GM18505 (cell line): ENCODE results near the gene MTHFD1L.

Experiments
- ATAC-seq: cut with Tn5 transposase; IDR thresholded peaks from one replicate; pipeline ENCODE4 v1.9.1; 2021; ENCODE audit not compliant: unreplicated experiment
- POLR2A ChIP-seq: IDR thresholded peaks from 4 replicates; pipeline ENCODE4 v1.6.1; 2011; ENCODE audit warnings: borderline replicate concordance; ENCODE audit not compliant: insufficient read depth, insufficient read length; ENCODE audit errors: extremely low read depth

The MTHFD1L gene

DNA sequence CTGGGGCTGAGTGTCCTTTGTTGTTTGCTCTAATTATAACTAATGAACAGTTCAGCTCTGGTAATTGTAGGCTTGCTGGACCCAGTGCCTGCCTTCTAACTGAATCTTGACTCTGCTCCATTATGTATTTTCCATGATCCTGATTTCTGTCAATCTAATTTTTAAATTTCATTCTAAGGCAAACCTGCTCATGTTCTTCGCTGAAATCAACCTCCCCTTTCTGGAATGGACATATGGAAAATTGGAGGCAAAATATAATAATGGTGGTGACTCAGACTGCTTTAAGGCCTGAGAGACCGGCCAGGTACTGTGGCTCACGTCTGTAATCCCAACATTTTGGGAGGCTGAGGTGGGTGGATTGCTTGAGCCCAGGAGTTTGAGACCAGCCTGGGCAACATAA, 191.6 kb downstream of the MTHFD1L start:
- no peak for TF ChIP-seq POLR2A
- ATAC-seq = no peak

DNA sequence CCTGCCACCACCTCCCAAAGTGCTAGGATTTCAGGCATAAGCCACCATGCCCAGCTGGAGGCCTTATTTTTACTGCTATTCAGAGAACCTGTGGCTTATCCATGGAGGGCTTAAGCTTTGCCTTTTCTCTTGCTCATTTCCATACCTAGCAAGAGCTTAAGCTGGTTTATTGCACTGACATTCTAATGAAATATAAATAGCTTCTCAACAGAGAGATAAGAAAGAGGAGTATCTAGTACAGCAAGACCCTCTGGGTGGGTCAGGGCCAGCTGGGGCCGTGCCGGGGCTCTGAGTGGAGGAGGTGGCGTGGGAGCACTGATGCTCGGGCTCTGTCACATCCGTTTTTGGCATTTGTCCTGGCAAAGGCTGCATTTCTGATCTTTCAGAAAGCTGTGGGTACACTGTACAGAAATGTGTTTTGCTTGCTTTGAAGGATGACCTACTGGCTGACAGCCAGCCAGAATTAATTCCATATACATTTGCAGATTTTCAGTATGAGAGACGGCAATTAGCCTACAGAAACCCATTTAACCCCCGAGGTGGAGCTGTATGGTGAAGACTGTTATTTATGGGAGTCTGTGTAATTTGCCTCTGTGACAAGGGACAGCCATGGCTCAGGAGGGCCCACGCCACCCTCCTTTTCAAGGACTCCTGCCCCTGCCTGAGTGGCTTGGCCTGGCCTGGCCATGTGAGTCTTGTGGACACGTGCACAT, 192.7 kb downstream of the MTHFD1L start:
- no peak for TF ChIP-seq POLR2A
- no peak for ATAC-seq

DNA sequence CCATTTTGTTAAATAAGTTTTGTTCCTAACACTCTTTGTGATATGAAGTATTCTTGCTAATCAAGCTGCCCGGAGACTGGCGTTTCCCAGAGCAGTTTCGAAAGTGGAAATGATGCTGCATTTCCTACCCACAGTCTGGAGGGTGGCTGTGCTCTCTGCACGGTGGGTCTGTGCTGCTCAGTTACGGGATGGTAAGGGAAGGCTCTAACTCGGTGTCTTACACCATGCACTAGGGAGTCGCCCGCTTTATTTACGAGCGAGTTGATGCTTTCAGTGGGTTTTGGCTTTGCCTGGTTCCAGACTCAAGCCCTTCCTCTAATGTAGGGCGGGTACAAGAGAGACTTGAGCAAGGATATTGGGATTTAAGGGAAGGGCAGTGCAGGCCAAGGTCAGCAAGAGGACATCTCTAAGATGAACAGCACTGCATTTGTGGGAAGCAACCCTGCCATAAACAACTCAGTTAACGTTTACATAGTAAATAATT, 194.2 kb downstream of the MTHFD1L start:
- TF ChIP-seq POLR2A = no peak
- ATAC-seq = no peak

DNA sequence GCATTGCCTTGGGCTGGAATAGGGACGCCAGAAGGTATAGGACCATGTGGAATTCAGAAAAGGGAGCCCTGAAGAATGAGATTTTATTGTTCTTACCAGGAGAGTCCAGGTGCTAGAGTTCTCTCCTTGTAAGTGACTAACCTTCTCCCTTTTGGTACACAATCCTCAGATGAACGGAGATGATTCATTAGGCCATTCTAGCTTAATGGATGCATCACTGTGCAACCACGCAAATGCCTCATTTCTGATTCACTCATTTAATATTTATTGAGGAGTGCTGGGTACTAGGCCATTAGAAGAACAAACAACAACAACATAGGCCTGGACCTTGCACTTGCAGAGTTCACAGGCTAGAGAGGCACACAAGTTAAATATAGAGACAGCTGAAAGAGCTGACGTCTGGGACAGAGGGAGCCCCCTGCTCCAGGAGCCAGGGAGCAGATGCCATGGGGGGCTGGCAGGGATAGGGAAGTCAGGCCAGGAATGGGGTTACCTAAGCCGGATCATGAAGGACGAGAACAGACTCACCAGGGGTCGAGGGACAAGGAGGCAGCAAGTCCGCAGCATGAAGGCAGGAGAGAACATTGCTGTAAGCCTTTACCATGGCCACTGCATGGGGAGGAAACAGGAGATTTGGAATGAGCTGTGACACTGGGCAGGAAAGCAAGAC, 194.7 kb downstream of the MTHFD1L start:
- ATAC-seq = no peak
- no peak for TF ChIP-seq POLR2A

DNA sequence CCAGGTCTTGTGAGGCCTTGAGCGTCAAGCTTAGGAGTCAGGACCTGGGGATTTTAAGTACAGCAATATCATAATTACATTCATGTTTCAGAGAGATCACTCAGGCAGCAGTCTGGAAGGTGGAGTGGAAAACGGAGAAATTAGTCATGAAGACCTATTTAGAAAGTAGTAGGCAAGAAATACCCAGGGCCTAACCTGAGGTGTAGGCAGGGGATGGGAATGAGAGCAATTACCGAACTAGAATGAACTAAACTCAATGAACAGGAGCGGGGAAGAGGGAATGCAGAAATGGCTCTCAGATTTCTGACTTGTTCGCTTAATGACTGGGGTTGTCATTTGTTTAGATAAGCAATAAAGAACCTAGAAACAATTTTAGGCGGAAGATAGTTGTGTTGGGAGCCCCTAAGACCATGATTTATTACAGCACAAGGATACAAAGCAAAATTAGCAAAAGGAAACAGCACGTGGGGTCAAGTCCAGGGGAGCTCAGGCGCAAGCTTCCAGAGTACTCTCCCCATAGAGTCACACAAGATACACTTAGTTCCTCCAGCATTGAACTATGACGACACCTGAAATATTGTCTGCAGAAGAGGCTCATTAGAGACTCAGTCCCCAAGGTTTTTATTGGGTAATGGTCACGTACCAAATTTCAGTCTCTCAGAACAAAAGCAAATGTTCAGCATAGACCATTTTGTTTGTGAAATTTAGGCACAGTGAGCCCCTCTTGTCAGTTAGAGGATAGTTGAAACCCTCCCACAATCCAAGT, 195.4 kb downstream of the MTHFD1L start:
- TF ChIP-seq POLR2A = no peak
- no peak for ATAC-seq

DNA sequence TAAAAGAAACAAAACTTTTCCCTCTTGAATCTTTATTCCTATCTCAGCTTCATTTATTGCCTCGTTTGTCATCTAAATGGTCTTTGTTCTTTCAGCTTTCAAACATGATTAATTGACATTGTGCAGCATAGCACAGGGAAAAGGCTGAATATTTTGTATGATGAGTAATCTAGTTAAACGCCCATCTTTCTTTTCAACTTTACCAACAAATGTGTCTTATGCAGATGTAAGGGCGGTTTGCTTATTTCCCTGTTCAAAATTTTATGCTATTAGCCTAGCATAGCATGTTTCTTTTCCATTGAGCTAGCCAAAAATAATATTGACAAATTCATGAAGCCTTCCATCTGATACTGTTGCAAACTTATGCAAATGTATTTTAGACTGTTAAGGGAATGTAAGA, 197.8 kb downstream of the MTHFD1L start:
- no peak for TF ChIP-seq POLR2A
- no peak for ATAC-seq

DNA sequence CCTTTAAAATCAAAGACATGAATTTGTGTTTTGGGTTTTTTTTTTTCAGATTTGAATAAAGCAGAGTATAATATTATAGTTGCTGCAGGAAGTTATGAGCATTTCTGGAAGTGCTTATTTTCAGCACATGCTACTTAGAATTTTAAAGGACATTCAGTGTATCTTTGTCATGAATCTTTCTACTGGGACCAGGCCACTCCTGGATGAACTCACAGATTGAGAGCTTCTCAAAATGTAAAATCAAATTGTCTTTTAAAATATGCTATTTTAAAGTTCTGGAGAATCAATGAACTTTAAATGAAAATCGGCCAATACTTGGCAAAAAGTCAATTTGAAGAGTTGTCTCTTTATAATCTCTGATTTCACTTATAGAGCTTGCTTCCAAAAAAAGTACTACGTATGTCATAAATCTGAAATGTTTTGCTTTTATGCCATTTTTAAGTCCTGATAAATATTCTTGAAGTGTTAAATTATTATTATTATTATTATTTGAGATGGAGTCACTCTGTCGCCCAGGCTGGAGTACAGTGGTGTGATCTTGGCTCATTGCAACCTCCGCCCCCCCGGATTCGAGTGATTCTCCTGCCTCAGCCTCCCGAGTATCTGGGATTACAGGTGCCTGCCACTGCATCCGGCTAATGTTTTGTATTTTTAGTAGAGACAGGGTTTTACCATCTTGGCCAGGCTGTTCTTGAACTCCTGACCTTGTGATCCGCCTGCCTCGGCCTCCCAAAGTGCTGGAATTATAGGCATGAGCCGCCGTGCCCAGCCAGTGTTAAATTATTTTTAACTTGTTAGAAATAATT, 198.5 kb downstream of the MTHFD1L start:
- no peak for TF ChIP-seq POLR2A
- no peak for ATAC-seq

DNA sequence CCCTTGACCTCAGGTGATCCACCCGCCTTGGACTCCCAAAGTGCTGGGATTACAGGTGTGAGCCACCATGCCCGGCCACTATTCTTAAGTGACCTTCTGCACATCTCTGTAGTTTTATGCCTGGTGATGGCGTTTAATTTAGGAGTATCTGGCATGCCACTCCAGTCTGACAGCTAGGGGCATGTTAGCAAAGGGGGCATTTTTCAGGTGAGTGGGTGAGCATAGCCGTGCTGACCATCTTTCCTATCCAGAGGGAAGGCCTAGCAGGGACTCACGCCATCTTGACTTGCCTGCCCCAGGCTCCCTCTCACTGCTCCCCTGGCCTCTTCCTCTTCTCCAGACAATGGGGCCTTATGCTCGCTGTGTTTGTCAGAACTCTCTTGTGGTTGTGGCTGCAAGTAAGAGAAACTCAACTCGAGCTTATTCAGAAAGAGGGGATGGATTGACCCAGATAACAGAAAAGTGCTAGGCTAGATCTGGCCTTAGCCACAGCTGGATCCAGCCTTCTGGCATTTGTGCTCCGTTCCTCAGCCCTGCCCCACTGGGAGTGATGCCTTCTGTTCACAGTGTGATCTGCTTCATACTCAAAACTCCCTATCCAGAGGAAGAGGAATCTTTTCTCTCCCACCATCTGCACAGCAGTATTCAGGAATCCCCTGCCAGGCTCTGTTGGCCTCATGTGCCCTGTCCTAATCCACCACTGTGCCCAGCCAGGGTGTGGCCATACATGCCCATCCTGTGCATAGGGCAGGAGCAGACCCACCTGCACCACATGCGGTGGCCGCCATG, 199.7 kb downstream of the MTHFD1L start:
- no peak for ATAC-seq
- no peak for TF ChIP-seq POLR2A

DNA sequence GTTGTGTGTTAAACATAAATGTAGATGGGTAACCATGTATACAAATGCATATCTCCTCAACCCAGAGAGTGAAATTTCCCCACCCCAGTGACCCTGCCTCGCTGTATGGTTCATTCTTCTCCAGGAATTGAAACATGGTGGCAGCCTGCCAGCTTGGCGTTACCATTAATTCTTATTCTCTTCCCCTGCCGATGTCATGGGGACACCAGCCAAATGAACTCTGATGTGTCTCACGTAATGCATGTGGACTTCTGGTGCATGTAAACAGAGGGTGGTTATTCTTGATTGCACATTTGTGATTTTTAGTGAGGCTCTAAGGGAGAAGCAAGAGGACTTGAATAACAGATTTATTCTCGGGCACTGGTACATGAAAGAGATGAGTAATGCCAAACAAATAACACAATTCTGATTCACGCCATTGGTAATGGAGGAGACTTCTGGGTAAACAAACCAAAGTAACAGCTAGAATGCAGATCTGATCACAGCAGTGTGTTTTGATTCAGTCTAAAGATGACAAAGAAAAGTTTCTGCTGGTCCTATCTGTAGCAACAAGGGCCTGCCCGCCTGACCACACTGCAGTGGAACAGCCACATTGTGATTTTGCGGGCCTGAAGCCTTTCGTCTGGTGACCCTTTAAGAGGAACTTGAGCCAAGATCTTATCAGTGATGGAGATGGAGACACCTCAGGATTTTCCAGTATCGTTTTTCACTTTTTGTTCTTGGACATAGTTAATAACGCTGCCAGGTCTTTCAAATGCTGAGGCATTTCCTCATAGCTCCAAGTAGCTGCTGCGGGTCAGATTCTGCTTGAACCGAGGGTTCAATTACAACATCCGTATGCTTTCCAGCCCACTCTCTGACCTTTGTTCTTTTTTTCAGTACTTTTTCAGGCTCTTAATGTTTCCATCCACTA, 202.4 kb downstream of the MTHFD1L start:
- no peak for TF ChIP-seq POLR2A
- ATAC-seq = no peak

DNA sequence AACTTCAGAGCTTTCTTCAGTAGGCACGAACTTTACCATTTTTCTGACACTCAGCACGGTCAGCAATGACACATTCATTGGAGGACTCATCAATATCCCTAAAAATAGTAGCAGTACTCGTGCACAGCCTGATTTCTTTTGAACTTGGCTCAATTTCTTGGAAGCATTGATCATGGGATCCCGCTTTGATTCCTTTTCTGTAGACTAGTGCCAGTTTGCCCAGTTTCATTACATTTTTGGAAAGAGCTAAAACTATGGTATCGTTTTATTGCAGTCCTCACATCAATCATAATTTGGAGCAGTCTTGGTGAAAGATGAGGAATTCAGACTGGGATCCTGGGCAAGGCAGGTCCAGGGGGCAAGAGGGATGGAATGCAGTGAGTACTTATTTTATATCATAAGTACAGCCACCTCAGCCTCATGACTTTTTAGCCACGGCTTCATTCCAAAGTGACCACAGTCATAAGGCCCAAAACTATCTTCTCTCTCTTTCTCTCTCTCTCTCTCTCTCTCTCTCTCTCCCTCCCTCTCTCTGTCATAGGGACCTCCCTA, 203.3 kb downstream of the MTHFD1L start:
- no peak for TF ChIP-seq POLR2A
- ATAC-seq = no peak

DNA sequence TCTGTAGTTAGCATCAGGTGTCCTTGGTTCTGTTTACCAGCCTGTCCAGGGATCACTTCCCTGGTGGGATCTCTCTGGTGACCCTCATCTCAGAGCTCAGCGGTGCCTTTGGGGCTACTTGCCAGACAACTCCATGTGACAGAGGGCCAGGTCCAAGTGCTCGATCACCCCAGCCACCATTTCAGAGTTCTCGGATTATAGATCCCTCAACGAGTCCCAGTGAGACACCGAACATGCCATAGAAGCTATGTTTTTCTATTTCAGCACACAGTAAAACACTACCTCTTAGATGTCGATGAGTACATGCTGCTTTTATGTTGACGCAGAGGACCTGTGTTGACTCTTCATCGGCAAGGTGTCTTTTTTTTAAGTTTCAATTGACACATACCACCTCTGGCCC, 204.1 kb downstream of the MTHFD1L start:
- ATAC-seq = no peak
- no peak for TF ChIP-seq POLR2A
